ENCODE results near the gene FRY.

Gene FRY

GRCh38 chr13:32203736-32204135 is 172.2 kb downstream of the FRY start:
- no peaks in the 10 kb centered on the region for H3K36me3 ChIP-seq (ENCODE audit: control insufficient read depth, insufficient read depth, low read length)
- H3K27me3 ChIP-seq (ENCODE audit: control insufficient read depth, insufficient read depth, low read length) = no peaks in the 10 kb centered on the region
- no peak overlapping the region for H3K27ac ChIP-seq (ENCODE audit: low read depth, low read length)
- no peak overlapping the region for H3K4me3 ChIP-seq (ENCODE audit: low read length)
- H3K9ac ChIP-seq (ENCODE audit: low read length) = no peak overlapping the region
- no peaks in the 10 kb centered on the region for H3K4me1 ChIP-seq (ENCODE audit: control insufficient read depth, insufficient read depth, low read length)

- Histone ChIP-seq H3K4me3 (ENCODE audit: low read length) (no peak overlapping the region), H3K4me1 (ENCODE audit: control insufficient read depth, insufficient read depth, low read length) (peaks cover 5% of the 10 kb centered on the region), H3K27ac (ENCODE audit: low read depth, low read length) (no peak overlapping the region), H3K27me3 (ENCODE audit: control insufficient read depth, insufficient read depth, low read length) (no peaks in the 10 kb centered on the region), H3K9ac (ENCODE audit: low read length) (no peak overlapping the region), H3K36me3 (ENCODE audit: control insufficient read depth, insufficient read depth, low read length) (no peaks in the 10 kb centered on the region)
Observed at GRCh38 chr13:32205431-32206096, 174.0 kb downstream of the FRY start.

- Histone ChIP-seq H3K4me3 (ENCODE audit: low read length) (no peak overlapping the region), H3K4me1 (ENCODE audit: control insufficient read depth, insufficient read depth, low read length) (peaks cover 5% of the 10 kb centered on the region), H3K27ac (ENCODE audit: low read depth, low read length) (no peak overlapping the region), H3K36me3 (ENCODE audit: control insufficient read depth, insufficient read depth, low read length) (no peaks in the 10 kb centered on the region), H3K27me3 (ENCODE audit: control insufficient read depth, insufficient read depth, low read length) (no peaks in the 10 kb centered on the region), H3K9ac (ENCODE audit: low read length) (no peak overlapping the region)
Observed at GRCh38 chr13:32206097-32206740, 174.6 kb downstream of the FRY start.

GRCh38 chr13:32208860-32209259 is 177.3 kb downstream of the FRY start:
- no peak overlapping the region for H3K4me3 ChIP-seq (ENCODE audit: low read length)
- peaks cover 17% of the 10 kb centered on the region for H3K4me1 ChIP-seq (ENCODE audit: control insufficient read depth, insufficient read depth, low read length)
- H3K36me3 ChIP-seq (ENCODE audit: control insufficient read depth, insufficient read depth, low read length) = no peaks in the 10 kb centered on the region
- no peak overlapping the region for H3K9ac ChIP-seq (ENCODE audit: low read length)
- no peak overlapping the region for H3K27ac ChIP-seq (ENCODE audit: low read depth, low read length)
- no peaks in the 10 kb centered on the region for H3K27me3 ChIP-seq (ENCODE audit: control insufficient read depth, insufficient read depth, low read length)

- Histone ChIP-seq H3K27me3 (ENCODE audit: control insufficient read depth, insufficient read depth, low read length) (no peaks in the 10 kb centered on the region), H3K9ac (ENCODE audit: low read length) (no peak overlapping the region), H3K27ac (ENCODE audit: low read depth, low read length) (no peak overlapping the region), H3K4me3 (ENCODE audit: low read length) (no peak overlapping the region), H3K36me3 (ENCODE audit: control insufficient read depth, insufficient read depth, low read length) (no peaks in the 10 kb centered on the region), H3K4me1 (ENCODE audit: control insufficient read depth, insufficient read depth, low read length) (peaks cover 17% of the 10 kb centered on the region)
Observed at GRCh38 chr13:32209652-32210051, 178.1 kb downstream of the FRY start.

- Histone ChIP-seq H3K9ac (ENCODE audit: low read length) (no peak overlapping the region), H3K27ac (ENCODE audit: low read depth, low read length) (no peak overlapping the region), H3K4me3 (ENCODE audit: low read length) (no peak overlapping the region), H3K27me3 (ENCODE audit: control insufficient read depth, insufficient read depth, low read length) (no peaks in the 10 kb centered on the region), H3K36me3 (ENCODE audit: control insufficient read depth, insufficient read depth, low read length) (no peaks in the 10 kb centered on the region), H3K4me1 (ENCODE audit: control insufficient read depth, insufficient read depth, low read length) (peaks cover 17% of the 10 kb centered on the region)
Observed at GRCh38 chr13:32210101-32210500, 178.5 kb downstream of the FRY start.

GRCh38 chr13:32211813-32212212 is 180.2 kb downstream of the FRY start:
- Histone ChIP-seq H3K36me3 (ENCODE audit: control insufficient read depth, insufficient read depth, low read length) (no peaks in the 10 kb centered on the region), H3K27ac (ENCODE audit: low read depth, low read length) (peak overlapping the region; percentile 21), H3K27me3 (ENCODE audit: control insufficient read depth, insufficient read depth, low read length) (no peaks in the 10 kb centered on the region), H3K4me3 (ENCODE audit: low read length) (no peak overlapping the region), H3K9ac (ENCODE audit: low read length) (no peak overlapping the region), H3K4me1 (ENCODE audit: control insufficient read depth, insufficient read depth, low read length) (peaks cover 17% of the 10 kb centered on the region)

GRCh38 chr13:32212421-32212820 is 180.8 kb downstream of the FRY start:
- no peak overlapping the region for H3K9ac ChIP-seq (ENCODE audit: low read length)
- H3K36me3 ChIP-seq (ENCODE audit: control insufficient read depth, insufficient read depth, low read length) = no peaks in the 10 kb centered on the region
- no peaks in the 10 kb centered on the region for H3K27me3 ChIP-seq (ENCODE audit: control insufficient read depth, insufficient read depth, low read length)
- no peak overlapping the region for H3K27ac ChIP-seq (ENCODE audit: low read depth, low read length)
- peaks cover 17% of the 10 kb centered on the region for H3K4me1 ChIP-seq (ENCODE audit: control insufficient read depth, insufficient read depth, low read length)
- H3K4me3 ChIP-seq (ENCODE audit: low read length) = no peak overlapping the region

GRCh38 chr13:32213626-32214025 is 182.1 kb downstream of the FRY start:
- H3K27ac ChIP-seq (ENCODE audit: low read depth, low read length) = no peak overlapping the region
- H3K9ac ChIP-seq (ENCODE audit: low read length) = no peak overlapping the region
- H3K4me1 ChIP-seq (ENCODE audit: control insufficient read depth, insufficient read depth, low read length) = peaks cover 17% of the 10 kb centered on the region
- H3K4me3 ChIP-seq (ENCODE audit: low read length) = no peak overlapping the region
- no peaks in the 10 kb centered on the region for H3K36me3 ChIP-seq (ENCODE audit: control insufficient read depth, insufficient read depth, low read length)
- H3K27me3 ChIP-seq (ENCODE audit: control insufficient read depth, insufficient read depth, low read length) = no peaks in the 10 kb centered on the region

GRCh38 chr13:32214071-32214470 is 182.5 kb downstream of the FRY start:
- H3K27ac ChIP-seq (ENCODE audit: low read depth, low read length) = no peak overlapping the region
- H3K27me3 ChIP-seq (ENCODE audit: control insufficient read depth, insufficient read depth, low read length) = no peaks in the 10 kb centered on the region
- H3K36me3 ChIP-seq (ENCODE audit: control insufficient read depth, insufficient read depth, low read length) = no peaks in the 10 kb centered on the region
- H3K9ac ChIP-seq (ENCODE audit: low read length) = no peak overlapping the region
- H3K4me1 ChIP-seq (ENCODE audit: control insufficient read depth, insufficient read depth, low read length) = peaks cover 17% of the 10 kb centered on the region
- no peak overlapping the region for H3K4me3 ChIP-seq (ENCODE audit: low read length)

- H3K9ac ChIP-seq (ENCODE audit: low read length) = no peak overlapping the region
Observed at GRCh38 chr13:32216281-32216680, 184.7 kb downstream of the FRY start.

GRCh38 chr13:32222046-32222676 is 190.6 kb downstream of the FRY start:
- H3K27ac ChIP-seq (ENCODE audit: low read depth, low read length) = no peak overlapping the region
- H3K9ac ChIP-seq (ENCODE audit: low read length) = no peak overlapping the region
- no peak overlapping the region for H3K4me3 ChIP-seq (ENCODE audit: low read length)
- peaks cover 6% of the 10 kb centered on the region for H3K4me1 ChIP-seq (ENCODE audit: control insufficient read depth, insufficient read depth, low read length)
- no peaks in the 10 kb centered on the region for H3K36me3 ChIP-seq (ENCODE audit: control insufficient read depth, insufficient read depth, low read length)
- no peaks in the 10 kb centered on the region for H3K27me3 ChIP-seq (ENCODE audit: control insufficient read depth, insufficient read depth, low read length)

More at GRCh38 chr13:32216281-32216680, 184.7 kb downstream of the FRY start:
- peaks cover 11% of the 10 kb centered on the region for H3K4me1 ChIP-seq (ENCODE audit: control insufficient read depth, insufficient read depth, low read length)
- H3K36me3 ChIP-seq (ENCODE audit: control insufficient read depth, insufficient read depth, low read length) = no peaks in the 10 kb centered on the region
- no peak overlapping the region for H3K4me3 ChIP-seq (ENCODE audit: low read length)
- no peaks in the 10 kb centered on the region for H3K27me3 ChIP-seq (ENCODE audit: control insufficient read depth, insufficient read depth, low read length)
- H3K27ac ChIP-seq (ENCODE audit: low read depth, low read length) = no peak overlapping the region

Measured in rectal smooth muscle tissue (tissue), 1 donor.